ENCODE data around the gene EYS. TPM values are rescaled to one million over a fixed set of nuclear protein-coding genes. Genes with fewer than 3 reads are reported as not detected.

The EYS gene
- total and polyA plus RNA-seq, 2 of the 8 experiments (the other 6 are each of a cell fraction or from before 2014, with no cell fraction given), result 0.05 to 0.13 TPM

- TF ChIP-seq CHD7 (IDR thresholded peaks at IDR 0.05; ENCODE audit: insufficient replicate concordance, low read length), result no peak
- TF ChIP-seq CBX5 (IDR thresholded peaks at IDR 0.05; ENCODE audit: low read depth, low read length), result no peak
- no peak; the same call in 1 of the 2 replicates for TF ChIP-seq MAFK (IDR thresholded peaks at IDR 0.05; ENCODE audit: low read depth, low read length)
- TF ChIP-seq SRF (IDR thresholded peaks at IDR 0.05; ENCODE audit: low read depth, low read length), result no peak
- no peak for TF ChIP-seq JUND (IDR thresholded peaks at IDR 0.05; ENCODE audit: low read length)
- TF ChIP-seq RBBP5 (IDR thresholded peaks at IDR 0.05; ENCODE audit: borderline replicate concordance, low read depth, low read length), result no peak
- TF ChIP-seq ATF3 (IDR thresholded peaks at IDR 0.05; ENCODE audit: insufficient read depth, low read depth, low read length), result no peak
- no peak for TF ChIP-seq ATF2 (IDR thresholded peaks at IDR 0.05; ENCODE audit: low read length)
These were observed 930.7 kb downstream of the EYS start (continued) for GRCh38 chr6:64776359-64776758.

Measured in H1 (cell line).